ENCODE results near the gene NOX5.

- no peak for TF ChIP-seq CTCF (IDR thresholded peaks at IDR 0.05)
- no peak for TF ChIP-seq POLR2A (IDR thresholded peaks at IDR 0.05)
- TF ChIP-seq EP300 (IDR thresholded peaks at IDR 0.05; ENCODE audit: low read depth) = no peak
- no peak for TF ChIP-seq POLR2AphosphoS5 (IDR thresholded peaks at IDR 0.05)
Observed at GRCh38 chr15:69036826-69037225, 22.3 kb downstream of the NOX5 start.
